Measurements from ENCODE around the gene ALAD.
A peak's percentile ranks its signal among the peaks of the same experiment; 100 is the strongest.
"Not testable (repeated sequence)": the region's sequence is repeated elsewhere in the genome, so short reads cannot be mapped to it uniquely, and the experiment has no call there.

The ALAD gene

GRCh38 chr9:113410207-113410864 lies 9.3 kb upstream of the ALAD start, which contains the start of the genes C9orf43 and POLE3:
C9orf43 (plus strand) TSS chr9:113410747; CDS start chr9:113413494, 2,747 bp downstream.
POLE3 (minus strand) TSS chr9:113410675; CDS start chr9:113410293, 382 bp downstream.
- Mint-ChIP-seq H3K27ac (peak within 1 kb of the TSS; percentile 97), H3K27me3 (no peaks in the 10 kb centered on the region), H3K4me1 (peaks cover 16% of the 10 kb centered on the region), H3K4me3 (peak within 1 kb of the TSS; percentile 96), H3K9me3 (no peaks in the 10 kb centered on the region), H3K36me3 (peaks cover 12% of the 10 kb centered on the region)
- ATAC-seq (ENCODE audit: low read depth): peak; percentile 88
- peak; percentile 92 to 95 for DNase-seq (ENCODE audit: low spot score in 2 of 2)

- ATAC-seq (ENCODE audit: low read depth) (no peak), DNase-seq (ENCODE audit: low spot score in 2 of 2) (no peak)
- Mint-ChIP-seq H3K4me1 (peaks cover 16% of the 10 kb centered on the region), H3K27me3 (no peaks in the 10 kb centered on the region), H3K4me3 (peak overlapping the region; percentile 96), H3K27ac (peak overlapping the region; percentile 97), H3K36me3 (peaks cover 12% of the 10 kb centered on the region), H3K9me3 (no peaks in the 10 kb centered on the region)
Observed at GRCh38 chr9:113409883-113410206, 8.8 kb upstream of the ALAD start.

- ATAC-seq (ENCODE audit: low read depth): no peak
- Mint-ChIP-seq H3K4me3 (peak overlapping the region; percentile 96), H3K36me3 (peaks cover 12% of the 10 kb centered on the region), H3K9me3 (no peaks in the 10 kb centered on the region), H3K27ac (peak overlapping the region; percentile 97), H3K4me1 (peaks cover 16% of the 10 kb centered on the region), H3K27me3 (no peaks in the 10 kb centered on the region)
- DNase-seq (ENCODE audit: low spot score in 2 of 2): no peak
Observed at GRCh38 chr9:113409481-113409880, 8.4 kb upstream of the ALAD start.

GRCh38 chr9:113406873-113407511 lies 5.9 kb upstream of the ALAD start:
- ATAC-seq (ENCODE audit: low read depth) (peak; percentile 10), DNase-seq (ENCODE audit: low spot score in 2 of 2) (peak; percentile 33 to 42)
- Mint-ChIP-seq H3K27ac (peak overlapping the region; percentile 68), H3K36me3 (peaks cover 12% of the 10 kb centered on the region), H3K4me1 (peaks cover 16% of the 10 kb centered on the region)
- H3K9me3 Mint-ChIP-seq, H3K4me3 Mint-ChIP-seq, H3K27me3 Mint-ChIP-seq: not testable (repeated sequence)

GRCh38 chr9:113406353-113406752 lies 5.3 kb upstream of the ALAD start:
- Mint-ChIP-seq H3K27ac (peak overlapping the region; percentile 68), H3K36me3 (peaks cover 12% of the 10 kb centered on the region), H3K4me1 (peaks cover 20% of the 10 kb centered on the region)
- not testable (repeated sequence) for H3K9me3 Mint-ChIP-seq; DNase-seq (ENCODE audit: low spot score in 2 of 2); H3K27me3 Mint-ChIP-seq; ATAC-seq (ENCODE audit: low read depth); H3K4me3 Mint-ChIP-seq

- peaks cover 25% of the 10 kb centered on the region for H3K4me1 Mint-ChIP-seq
Observed at GRCh38 chr9:113403646-113404045, 2.6 kb upstream of the ALAD start.

GRCh38 chr9:113399646-113400200 lies 1.4 kb downstream of the ALAD start:
- Mint-ChIP-seq H3K9me3 (no peaks in the 10 kb centered on the region), H3K27me3 (no peaks in the 10 kb centered on the region), H3K27ac (no peak overlapping the region), H3K4me1 (peaks cover 25% of the 10 kb centered on the region), H3K36me3 (peaks cover 6% of the 10 kb centered on the region), H3K4me3 (peak overlapping the region; percentile 61)
- DNase-seq (ENCODE audit: low spot score in 2 of 2) (no peak), ATAC-seq (ENCODE audit: low read depth) (no peak)

More at GRCh38 chr9:113403646-113404045, 2.6 kb upstream of the ALAD start:
- Mint-ChIP-seq H3K36me3 (peaks cover 9% of the 10 kb centered on the region), H3K27ac (no peak overlapping the region), H3K4me3 (no peak overlapping the region), H3K9me3 (no peaks in the 10 kb centered on the region), H3K27me3 (no peaks in the 10 kb centered on the region)
- DNase-seq (ENCODE audit: low spot score in 2 of 2) (no peak), ATAC-seq (ENCODE audit: low read depth) (no peak)

GRCh38 chr9:113398796-113399195 lies 2.3 kb downstream of the ALAD start:
- Mint-ChIP-seq H3K27ac (no peak overlapping the region), H3K4me1 (peaks cover 25% of the 10 kb centered on the region), H3K9me3 (no peaks in the 10 kb centered on the region), H3K4me3 (no peak overlapping the region), H3K27me3 (no peaks in the 10 kb centered on the region), H3K36me3 (peaks cover 6% of the 10 kb centered on the region)
- ATAC-seq (ENCODE audit: low read depth) (no peak), DNase-seq (ENCODE audit: low spot score in 2 of 2) (no peak)

GRCh38 chr9:113397203-113397631 lies 3.9 kb downstream of the ALAD start:
- Mint-ChIP-seq H3K4me3 (no peak overlapping the region), H3K27ac (no peak overlapping the region), H3K4me1 (peaks cover 25% of the 10 kb centered on the region), H3K9me3 (no peaks in the 10 kb centered on the region), H3K36me3 (peaks cover 6% of the 10 kb centered on the region), H3K27me3 (no peaks in the 10 kb centered on the region)
- no peak for DNase-seq (ENCODE audit: low spot score in 2 of 2)
- ATAC-seq (ENCODE audit: low read depth): no peak

- ATAC-seq (ENCODE audit: low read depth) (no peak), DNase-seq (ENCODE audit: low spot score in 2 of 2) (no peak)
- H3K27ac Mint-ChIP-seq: no peak overlapping the region
- H3K4me3 Mint-ChIP-seq: no peak overlapping the region
- H3K36me3 Mint-ChIP-seq: peaks cover 15% of the 10 kb centered on the region
- peaks cover 17% of the 10 kb centered on the region for H3K4me1 Mint-ChIP-seq
- H3K27me3 Mint-ChIP-seq: no peaks in the 10 kb centered on the region
- no peaks in the 10 kb centered on the region for H3K9me3 Mint-ChIP-seq
Observed at GRCh38 chr9:113395000-113395861, 5.9 kb downstream of the ALAD start.

GRCh38 chr9:113393281-113393680 lies 7.8 kb downstream of the ALAD start:
- peaks cover 25% of the 10 kb centered on the region for H3K36me3 Mint-ChIP-seq
- H3K27me3 Mint-ChIP-seq: no peaks in the 10 kb centered on the region
- ATAC-seq (ENCODE audit: low read depth): no peak
- no peak overlapping the region for H3K27ac Mint-ChIP-seq
- DNase-seq (ENCODE audit: low spot score in 2 of 2): no peak
- no peak overlapping the region for H3K4me3 Mint-ChIP-seq
- no peaks in the 10 kb centered on the region for H3K9me3 Mint-ChIP-seq
- H3K4me1 Mint-ChIP-seq: peaks cover 7% of the 10 kb centered on the region

- H3K27me3 Mint-ChIP-seq: no peaks in the 10 kb centered on the region
- peaks cover 38% of the 10 kb centered on the region for H3K36me3 Mint-ChIP-seq
- no peaks in the 10 kb centered on the region for H3K9me3 Mint-ChIP-seq
- ATAC-seq (ENCODE audit: low read depth) (no peak), DNase-seq (ENCODE audit: low spot score in 2 of 2) (no peak)
- H3K4me1 Mint-ChIP-seq: peaks cover 5% of the 10 kb centered on the region
- no peak overlapping the region for H3K27ac Mint-ChIP-seq
- H3K4me3 Mint-ChIP-seq: no peak overlapping the region
Observed at GRCh38 chr9:113391917-113392316, 9.2 kb downstream of the ALAD start.

GRCh38 chr9:113390192-113390960 lies 10.7 kb downstream of the ALAD start:
- H3K4me3 Mint-ChIP-seq: no peak overlapping the region
- no peak for ATAC-seq (ENCODE audit: low read depth)
- H3K36me3 Mint-ChIP-seq: peaks cover 38% of the 10 kb centered on the region

More at GRCh38 chr9:113390192-113390960, 10.7 kb downstream of the ALAD start:
- Mint-ChIP-seq H3K4me1 (no peaks in the 10 kb centered on the region), H3K27ac (no peak overlapping the region), H3K27me3 (no peaks in the 10 kb centered on the region), H3K9me3 (no peaks in the 10 kb centered on the region)
- no peak for DNase-seq (ENCODE audit: low spot score in 2 of 2)

Data from memory B cell (primary cell).